Stimulated activated CD4-positive, alpha-beta T cell treated with anti-CD3 and anti-CD28 coated beads, Interleukin-12 subunit alpha, Interleukin-12 subunit beta, amount 100 ng/mL, for 24 hours (primary cell): ENCODE data around the gene LYSET.
A peak's percentile ranks its signal among the peaks of the same experiment; 100 is the strongest.
"Not testable (repeated sequence)": the region's sequence is repeated elsewhere in the genome, so short reads cannot be mapped to it uniquely, and the experiment has no call there.

Experiments
- DNase-seq, 2 experiments: peaks; one replicate each; pipeline ENCODE4 v3.0.0-alpha.2; 2020; ENCODE audit warnings: low read depth in 2 of 2

LYSET gene

DNA sequence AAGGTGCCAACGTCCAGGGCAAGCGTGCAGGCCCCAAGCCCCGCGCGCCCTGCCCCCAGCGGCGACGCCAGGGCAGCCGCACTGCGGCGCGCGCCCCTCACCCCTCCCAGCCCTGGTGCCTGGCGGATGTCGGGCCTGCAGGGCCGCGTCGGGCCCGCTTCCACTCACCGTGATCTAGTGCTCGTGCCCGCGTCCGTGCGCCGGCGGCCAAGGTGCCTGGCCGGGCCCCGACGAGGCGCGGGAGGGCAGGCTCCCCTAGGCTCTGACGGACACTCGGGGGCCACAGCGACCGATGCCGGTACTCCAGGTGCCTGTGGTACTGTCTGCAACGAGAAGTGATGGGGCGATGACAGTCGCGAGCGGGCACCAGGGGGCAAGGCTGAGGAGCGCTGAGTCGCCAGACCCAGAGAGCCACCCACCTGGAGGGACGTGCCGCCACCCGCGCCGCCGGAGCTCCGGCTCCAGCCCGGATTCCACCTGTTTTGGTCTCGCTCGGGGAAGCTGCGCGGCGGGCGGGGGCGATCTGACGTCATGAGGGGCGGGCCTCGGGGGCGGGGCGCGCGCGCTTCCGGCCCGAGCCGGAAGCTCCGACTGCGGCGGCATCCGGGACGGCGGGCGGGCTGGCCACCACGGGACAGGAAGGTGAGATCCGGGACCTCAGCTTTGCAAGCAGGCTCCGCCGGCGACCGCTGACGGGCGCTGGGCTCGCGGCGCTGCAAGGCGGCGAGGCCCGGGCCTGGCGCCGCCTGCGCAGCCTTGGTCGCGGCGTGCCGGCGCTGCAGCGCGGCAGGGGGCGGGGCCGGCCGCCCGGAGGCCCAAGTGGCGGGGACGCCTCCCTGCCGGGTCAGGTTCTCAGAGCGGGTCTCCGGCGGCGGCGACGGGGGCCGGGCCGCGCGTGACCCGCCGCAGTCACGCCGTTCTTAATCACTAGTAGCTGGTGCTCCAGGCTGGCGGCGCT lies at the start of gene LYSET, which contains the start of gene MOAP1:
LYSET (plus strand) TSS at position 927 of the 958 bp plus-strand sequence. CDS start 89 bp downstream, outside the sequence.
MOAP1 (minus strand) TSS at position 507 of the 958 bp plus-strand sequence. CDS start 655 bp downstream, outside the sequence.
- DNase-seq, result peak; percentile 76 to 81

DNA sequence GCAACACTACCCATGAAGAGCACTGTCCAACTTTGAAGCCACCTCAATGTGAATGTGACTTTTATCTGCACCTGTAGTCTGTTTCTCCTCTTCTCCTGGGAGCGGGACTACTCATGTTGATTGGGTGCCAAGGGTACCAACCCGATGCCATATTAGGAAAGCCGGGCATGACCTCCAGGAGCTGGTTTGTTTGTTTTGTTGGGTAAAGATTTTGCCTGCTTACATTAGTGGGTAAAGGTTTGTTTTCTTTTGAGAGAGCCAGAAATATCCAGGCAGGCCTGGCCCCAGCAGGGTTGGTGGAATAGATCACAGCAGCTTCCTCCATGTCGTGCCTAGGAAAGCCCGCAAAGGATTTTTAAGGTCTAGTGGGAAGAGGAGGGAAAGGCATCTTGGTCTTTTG lies 49.7 kb upstream of the LYSET start:
- no peak for DNase-seq

- DNase-seq, result no peak
These were observed 49.1 kb upstream of the LYSET start for GRCh38 chr14:93136009-93136408.

DNA sequence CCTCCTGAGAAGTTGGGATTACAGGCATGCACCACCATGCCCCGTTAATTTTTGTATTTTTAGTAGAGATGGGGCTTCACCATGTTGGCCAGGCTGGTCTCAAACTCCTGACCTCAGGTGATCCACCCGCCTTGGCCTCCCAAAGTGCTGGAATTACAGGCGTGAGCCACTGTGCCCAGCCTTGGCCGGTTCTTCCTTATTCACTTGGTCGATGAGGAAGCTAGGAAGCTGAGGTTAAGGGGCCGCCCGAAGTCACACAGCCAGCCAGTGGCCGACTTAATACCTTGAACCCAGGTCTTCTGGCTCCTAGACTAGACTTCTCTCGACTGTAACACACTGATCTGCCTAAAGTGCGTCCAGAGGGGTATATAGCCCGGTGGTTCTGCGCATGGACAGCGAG lies 48.6 kb upstream of the LYSET start:
- DNase-seq, result not testable (repeated sequence)

DNA sequence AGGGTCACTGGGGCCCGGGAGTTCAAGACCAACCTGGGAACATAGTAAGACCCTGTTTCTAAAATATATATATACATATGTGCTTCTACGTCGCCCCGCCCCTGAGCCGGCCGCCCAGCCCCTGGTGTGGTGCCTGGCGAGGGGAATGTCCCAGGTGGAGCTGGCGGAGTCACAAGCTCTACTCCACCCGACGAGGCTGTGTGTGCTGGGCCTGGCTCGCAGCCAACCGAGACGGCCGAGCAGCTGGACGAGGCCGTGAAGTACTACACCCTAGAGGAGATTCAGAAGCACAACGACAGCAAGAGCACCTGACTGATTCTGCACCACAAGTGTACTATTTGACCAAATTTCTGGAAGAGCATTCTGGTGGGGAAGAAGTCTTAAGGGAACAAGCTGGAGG lies 47.3 kb upstream of the LYSET start:
- no peak for DNase-seq

DNA sequence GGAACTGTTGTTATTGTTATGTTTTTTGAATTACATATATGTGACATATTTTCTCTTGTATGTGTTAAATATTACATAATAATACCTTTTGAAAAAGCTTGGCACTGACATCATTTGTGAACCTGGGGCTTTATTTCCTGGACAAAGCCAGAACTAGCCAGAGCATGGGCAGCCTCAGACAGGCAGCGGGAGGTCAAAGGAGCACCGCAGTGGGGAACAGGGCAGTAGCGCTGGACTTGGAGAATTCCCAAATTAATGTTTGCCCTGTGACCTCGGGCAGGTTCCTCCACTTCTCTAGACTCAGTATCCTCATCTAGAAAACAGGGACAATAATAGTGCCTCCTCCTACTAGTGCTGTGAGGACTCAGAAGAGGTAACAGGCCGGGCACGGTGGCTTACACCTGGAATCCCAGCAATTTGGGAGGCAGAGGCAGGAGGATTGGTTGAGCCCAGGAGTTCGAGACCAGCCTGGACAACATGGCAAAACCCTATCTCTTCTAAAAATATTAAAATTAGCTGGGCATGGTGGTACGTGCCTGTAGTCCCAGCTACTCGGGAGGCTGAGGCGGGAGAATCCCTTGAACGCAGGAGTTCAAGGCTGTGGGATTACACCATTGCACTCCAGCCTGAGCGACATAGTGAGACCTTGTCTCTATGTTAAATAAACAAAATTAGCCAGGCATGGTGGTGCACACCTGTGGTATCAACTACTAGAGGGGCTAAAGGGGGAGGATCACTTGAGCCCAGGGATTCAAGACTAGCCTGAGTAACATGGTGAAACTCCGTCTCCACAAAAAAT lies 42.1 kb upstream of the LYSET start:
- no peak for DNase-seq

DNA sequence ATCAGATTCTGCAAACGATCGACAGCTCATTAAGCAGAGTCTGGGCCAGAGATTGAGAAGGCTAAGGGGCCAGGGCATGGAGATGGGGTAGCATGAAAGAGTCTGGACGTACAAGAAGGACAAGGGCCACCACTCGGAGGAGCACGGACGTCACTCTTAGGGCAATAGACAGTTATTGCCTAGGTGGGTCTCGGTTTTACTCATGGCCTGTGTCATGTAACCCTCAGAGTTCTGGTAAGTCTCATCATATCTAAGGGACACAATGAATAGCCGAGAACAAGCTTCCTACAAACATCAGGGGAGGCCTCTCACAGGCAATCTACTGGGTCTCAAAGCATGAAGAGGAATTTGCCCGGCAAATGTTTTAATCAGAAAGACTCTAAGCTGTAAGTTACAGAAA lies 39.0 kb upstream of the LYSET start:
- no peak for DNase-seq

GRCh38 chr14:93148979-93149378 lies 36.1 kb upstream of the LYSET start:
- DNase-seq, result no peak

- no peak for DNase-seq
These were observed 34.6 kb upstream of the LYSET start for GRCh38 chr14:93150227-93151208.

GRCh38 chr14:93153121-93153520 lies 32.0 kb upstream of the LYSET start:
- no peak for DNase-seq

DNA sequence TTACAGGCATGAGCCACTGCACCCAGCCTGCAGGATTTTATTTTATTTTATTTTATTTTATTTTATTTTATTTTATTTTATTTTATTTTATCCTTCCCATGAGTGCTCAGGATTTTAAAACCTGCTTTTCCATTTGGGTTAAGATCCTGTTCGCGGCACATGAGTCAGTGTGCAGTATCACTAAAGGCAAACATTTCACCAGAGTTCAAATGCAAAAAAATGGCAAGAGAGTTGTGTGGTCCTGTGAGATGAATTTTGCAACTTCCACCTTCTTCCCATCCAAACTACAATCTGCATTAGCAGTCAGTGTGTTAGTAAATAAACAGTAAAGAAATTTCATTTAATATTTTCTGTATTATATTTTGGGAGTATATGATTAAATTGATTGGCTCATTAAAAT lies 29.4 kb upstream of the LYSET start:
- no peak for DNase-seq

DNA sequence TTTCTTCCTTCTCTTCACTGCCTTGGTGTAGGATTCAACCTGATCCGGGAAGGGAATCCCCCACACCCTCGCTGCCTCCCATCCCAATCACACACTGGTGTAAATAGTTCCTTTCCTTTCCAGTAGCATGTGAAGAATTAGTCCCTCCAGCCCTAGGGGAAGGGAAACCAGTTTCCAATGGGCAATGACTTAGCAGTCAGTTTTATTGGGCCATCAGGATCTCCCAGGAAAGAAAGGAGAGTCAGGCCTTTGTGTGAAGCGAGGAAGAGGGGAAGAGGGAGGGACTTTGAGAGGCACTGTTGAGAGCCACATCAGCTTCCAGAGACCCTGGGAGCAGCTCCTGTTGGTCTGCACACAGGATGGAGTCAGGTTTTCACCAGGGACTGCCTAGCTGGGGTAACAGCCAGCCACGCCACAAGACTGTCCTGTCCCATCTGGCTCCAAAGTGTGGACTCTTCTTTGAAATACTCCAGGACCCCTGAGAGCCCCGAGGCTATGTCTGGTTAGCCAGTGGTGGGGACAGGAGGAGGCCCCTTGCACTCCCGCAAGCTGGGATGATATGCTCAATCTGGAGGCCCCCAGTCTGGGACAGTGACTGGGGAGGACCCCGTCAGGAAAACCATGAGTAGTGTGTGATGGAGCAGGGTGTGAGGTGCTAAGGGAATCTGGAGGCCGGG lies 28.3 kb upstream of the LYSET start:
- DNase-seq, result no peak

DNA sequence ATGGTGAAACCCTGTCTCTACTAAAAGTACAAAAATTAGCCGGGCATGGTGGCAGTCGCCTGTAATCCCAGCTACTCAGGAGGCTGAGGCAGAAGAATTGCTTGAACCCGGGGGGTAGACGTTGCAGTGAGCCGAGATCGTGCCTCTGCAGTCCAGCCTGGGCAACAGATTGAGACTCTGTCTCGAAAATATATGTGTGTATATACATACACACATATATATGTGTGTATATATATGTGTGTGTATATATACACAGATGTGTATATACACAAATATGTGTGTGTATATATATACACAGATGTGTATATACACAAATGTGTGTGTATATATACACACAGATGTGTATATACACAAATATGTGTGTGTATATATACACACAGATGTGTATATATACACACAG lies 26.8 kb upstream of the LYSET start:
- not testable (repeated sequence) for DNase-seq

DNA sequence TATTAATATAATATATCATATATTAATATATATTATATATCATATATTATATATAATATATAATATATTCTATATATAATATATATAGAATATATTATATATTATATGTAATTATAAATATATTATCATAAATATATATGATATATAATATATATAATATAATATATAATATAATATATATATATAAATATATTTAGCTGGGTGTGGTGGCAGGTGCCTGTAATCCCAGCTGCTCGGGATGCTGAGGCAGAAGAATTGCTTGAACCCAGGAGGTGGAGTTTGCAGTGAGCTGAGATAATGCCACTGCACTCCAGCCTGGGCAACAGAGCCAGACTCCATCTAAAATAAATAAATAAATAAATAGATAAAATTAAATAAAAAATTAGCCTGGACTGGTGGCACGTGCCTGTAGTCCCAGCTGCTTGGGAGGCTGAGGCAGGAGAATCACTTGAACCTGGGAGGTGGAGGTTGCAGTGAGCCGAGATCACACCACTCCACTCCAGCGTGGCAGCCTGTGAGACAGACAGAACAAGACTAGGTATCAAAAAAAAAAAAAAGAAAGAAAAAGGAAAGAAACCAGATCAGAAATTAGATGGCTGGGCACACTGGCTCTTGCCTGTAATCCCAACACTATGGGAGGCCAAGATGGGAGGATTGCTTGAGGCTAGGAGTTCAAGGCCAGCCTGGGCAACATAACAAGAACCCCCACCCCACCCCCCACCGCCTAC lies 25.3 kb upstream of the LYSET start:
- not testable (repeated sequence) for DNase-seq

DNA sequence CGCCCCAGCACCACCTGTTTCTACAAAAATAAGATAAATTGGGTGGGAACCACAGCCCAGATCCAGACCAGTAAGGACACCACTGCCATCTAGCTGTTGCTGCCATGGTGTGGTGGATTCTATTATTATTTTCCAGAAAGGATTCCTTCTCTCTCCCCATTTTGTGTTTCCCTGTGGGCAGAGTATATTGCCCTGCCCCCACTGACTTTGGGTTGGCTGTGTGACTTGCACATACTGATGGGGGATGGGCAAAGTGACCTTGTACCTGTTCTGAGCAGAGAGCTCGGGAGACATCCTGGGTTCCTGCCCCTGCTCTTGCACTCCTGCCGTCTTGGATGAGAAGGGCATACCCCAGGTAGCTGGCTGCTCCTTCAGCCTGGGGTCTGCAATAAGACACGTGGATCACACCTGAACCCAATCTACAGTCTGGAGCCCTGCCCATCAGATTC lies 24.7 kb upstream of the LYSET start:
- DNase-seq, result no peak

- no peak for DNase-seq
These were observed 23.6 kb upstream of the LYSET start for GRCh38 chr14:93161411-93161940.

DNA sequence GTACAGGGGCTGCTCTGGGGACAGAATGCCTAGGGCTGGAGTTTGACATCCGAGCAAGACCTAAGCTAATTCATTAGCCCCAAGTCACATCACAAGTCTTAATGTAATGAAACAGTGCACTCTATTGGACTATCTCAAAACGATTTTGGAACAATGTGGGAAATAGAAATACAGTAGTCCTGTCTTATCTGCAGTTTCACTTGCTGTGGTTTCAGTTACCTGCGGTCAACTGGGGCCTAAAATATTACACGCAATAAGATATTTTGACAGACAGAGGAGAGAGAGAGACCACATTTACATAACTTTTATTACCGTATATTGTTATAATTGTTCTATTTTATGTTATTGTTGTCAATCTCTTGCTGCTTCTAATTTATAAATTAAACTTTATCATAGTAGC lies 21.6 kb upstream of the LYSET start:
- DNase-seq, result no peak

- not testable (repeated sequence) for DNase-seq
These were observed 19.5 kb upstream of the LYSET start for GRCh38 chr14:93165271-93166265.
